LNCaP clone FGC (cell line): ENCODE results near the gene PDE6H.

ENCODE experiments used
- DNase-seq: peaks from one replicate; pipeline ENCODE4 v3.0.0-alpha.2; 2011; ENCODE audit warnings: low read depth
- H3K4me3 ChIP-seq: 2 replicates; pipeline ENCODE4 v1.5.1; 2011; ENCODE audit warnings: mild to moderate bottlenecking, low read depth, low read length, control low read depth
- CTCF ChIP-seq: IDR thresholded peaks from 2 replicates; pipeline ENCODE4 v1.5.1; 2012; ENCODE audit warnings: mild to moderate bottlenecking; ENCODE audit not compliant: control insufficient read depth, insufficient read depth; ENCODE audit errors: extremely low read depth

Gene PDE6H

GRCh38 chr12:14931791-14932560 lies 40.9 kb upstream of the PDE6H start:
- no peak for TF ChIP-seq CTCF
- no peak for DNase-seq
- H3K4me3 ChIP-seq = no peak overlapping the region

- TF ChIP-seq CTCF = no peak
- no peak for DNase-seq
Observed at GRCh38 chr12:14934511-14934910, 38.3 kb upstream of the PDE6H start.

GRCh38 chr12:14935031-14935430 lies 37.8 kb upstream of the PDE6H start:
- no peak for TF ChIP-seq CTCF
- no peak for DNase-seq
- H3K4me3 ChIP-seq = no peak overlapping the region

More at GRCh38 chr12:14934511-14934910, 38.3 kb upstream of the PDE6H start:
- no peak overlapping the region for H3K4me3 ChIP-seq

GRCh38 chr12:14936224-14936861 lies 36.5 kb upstream of the PDE6H start:
- H3K4me3 ChIP-seq = no peak overlapping the region
- DNase-seq = no peak
- 0 out of 2 replicates have a peak, but pooled peaks have one; percentile 8 for TF ChIP-seq CTCF

- H3K4me3 ChIP-seq = no peak overlapping the region
- TF ChIP-seq CTCF = no peak
- no peak for DNase-seq
Observed at GRCh38 chr12:14937014-14937413, 35.8 kb upstream of the PDE6H start.

GRCh38 chr12:14937689-14938088 lies 35.2 kb upstream of the PDE6H start:
- DNase-seq = no peak

More at GRCh38 chr12:14937689-14938088, 35.2 kb upstream of the PDE6H start:
- no peak overlapping the region for H3K4me3 ChIP-seq
- no peak for TF ChIP-seq CTCF
